ENCODE data around the gene FBXL17. TPM values are rescaled to one million over a fixed set of nuclear protein-coding genes. Genes with fewer than 3 reads are reported as not detected.

Gene FBXL17
- total RNA-seq, 1 donor from 2014 or later = 11.1 TPM

GRCh38 chr5:107832746-107833145 is 549.2 kb downstream of the FBXL17 start:
- TF ChIP-seq, protein P1, sequence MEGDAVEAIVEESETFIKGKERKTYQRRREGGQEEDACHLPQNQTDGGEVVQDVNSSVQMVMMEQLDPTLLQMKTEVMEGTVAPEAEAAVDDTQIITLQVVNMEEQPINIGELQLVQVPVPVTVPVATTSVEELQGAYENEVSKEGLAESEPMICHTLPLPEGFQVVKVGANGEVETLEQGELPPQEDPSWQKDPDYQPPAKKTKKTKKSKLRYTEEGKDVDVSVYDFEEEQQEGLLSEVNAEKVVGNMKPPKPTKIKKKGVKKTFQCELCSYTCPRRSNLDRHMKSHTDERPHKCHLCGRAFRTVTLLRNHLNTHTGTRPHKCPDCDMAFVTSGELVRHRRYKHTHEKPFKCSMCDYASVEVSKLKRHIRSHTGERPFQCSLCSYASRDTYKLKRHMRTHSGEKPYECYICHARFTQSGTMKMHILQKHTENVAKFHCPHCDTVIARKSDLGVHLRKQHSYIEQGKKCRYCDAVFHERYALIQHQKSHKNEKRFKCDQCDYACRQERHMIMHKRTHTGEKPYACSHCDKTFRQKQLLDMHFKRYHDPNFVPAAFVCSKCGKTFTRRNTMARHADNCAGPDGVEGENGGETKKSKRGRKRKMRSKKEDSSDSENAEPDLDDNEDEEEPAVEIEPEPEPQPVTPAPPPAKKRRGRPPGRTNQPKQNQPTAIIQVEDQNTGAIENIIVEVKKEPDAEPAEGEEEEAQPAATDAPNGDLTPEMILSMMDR (conservative IDR thresholded peaks at IDR 0.05) = no peak
- H3K4me3 Mint-ChIP-seq = no peak overlapping the region
- DNase-seq (ENCODE audit: extremely low spot score, unreplicated experiment) = no peak
- peaks cover 21% of the 10 kb centered on the region for H3K4me1 Mint-ChIP-seq (ENCODE audit: unreplicated experiment)
- no peak overlapping the region for H3K27ac Mint-ChIP-seq
- H3K27me3 Mint-ChIP-seq = peaks cover 22% of the 10 kb centered on the region
- H3K36me3 Mint-ChIP-seq = no peaks in the 10 kb centered on the region
- no peaks in the 10 kb centered on the region for H3K9me3 Mint-ChIP-seq

- Mint-ChIP-seq H3K9me3 (no peaks in the 10 kb centered on the region), H3K27ac (peak overlapping the region; percentile 49)
Measured at GRCh38 chr5:107831612-107832395, 550.1 kb downstream of the FBXL17 start.

GRCh38 chr5:107830750-107831149 is 551.1 kb downstream of the FBXL17 start:
- TF ChIP-seq, protein P1 (conservative IDR thresholded peaks at IDR 0.05) = no peak
- H3K4me1 Mint-ChIP-seq (ENCODE audit: unreplicated experiment) = peaks cover 21% of the 10 kb centered on the region
- H3K9me3 Mint-ChIP-seq = no peaks in the 10 kb centered on the region
- H3K27me3 Mint-ChIP-seq = peaks cover 21% of the 10 kb centered on the region
- no peak for DNase-seq (ENCODE audit: extremely low spot score, unreplicated experiment)
- no peak overlapping the region for H3K27ac Mint-ChIP-seq
- no peak overlapping the region for H3K4me3 Mint-ChIP-seq
- H3K36me3 Mint-ChIP-seq = no peaks in the 10 kb centered on the region

More at GRCh38 chr5:107831612-107832395, 550.1 kb downstream of the FBXL17 start:
- TF ChIP-seq, protein P1 (conservative IDR thresholded peaks at IDR 0.05) = no peak
- Mint-ChIP-seq H3K4me3 (no peak overlapping the region), H3K36me3 (no peaks in the 10 kb centered on the region), H3K4me1 (ENCODE audit: unreplicated experiment) (peaks cover 21% of the 10 kb centered on the region), H3K27me3 (peaks cover 22% of the 10 kb centered on the region)
- DNase-seq (ENCODE audit: extremely low spot score, unreplicated experiment) = no peak

DNA sequence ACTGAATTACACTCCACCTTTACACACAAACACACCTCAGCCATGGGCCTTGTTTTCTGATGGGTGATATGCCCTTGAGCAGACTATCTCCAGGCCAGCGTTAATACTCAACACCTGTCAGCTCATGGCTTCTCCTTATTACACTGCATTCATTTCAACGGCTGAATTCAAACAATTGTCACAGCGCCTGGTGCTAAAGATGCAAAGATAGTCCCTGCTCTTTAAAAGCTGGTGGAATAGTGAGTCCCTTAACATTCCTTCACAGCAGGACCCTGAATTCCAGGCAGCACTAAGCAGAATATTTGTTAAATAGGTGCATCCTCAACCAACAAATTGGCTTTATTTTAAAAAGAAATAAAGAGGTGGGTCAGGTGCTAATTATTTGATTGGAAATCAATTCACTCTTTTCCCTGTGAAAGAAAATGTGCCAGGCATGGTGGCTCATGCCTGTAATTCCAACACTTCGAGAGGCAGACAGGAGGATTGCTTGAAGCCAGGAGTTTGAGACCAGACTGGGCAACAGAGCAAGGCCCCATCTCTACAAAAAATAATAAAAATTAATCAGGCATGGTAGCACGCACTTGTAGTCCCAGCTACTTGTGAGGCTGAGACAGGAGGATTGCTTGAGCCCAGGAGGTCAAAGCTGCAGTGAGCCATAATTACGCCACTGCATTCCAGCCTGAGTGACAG is 555.4 kb downstream of the FBXL17 start:
- Mint-ChIP-seq H3K9me3 (peaks cover 9% of the 10 kb centered on the region), H3K27me3 (peaks cover 3% of the 10 kb centered on the region), H3K4me1 (ENCODE audit: unreplicated experiment) (peaks cover 10% of the 10 kb centered on the region), H3K36me3 (no peaks in the 10 kb centered on the region), H3K27ac (no peak overlapping the region), H3K4me3 (no peak overlapping the region)
- TF ChIP-seq, protein P1 (conservative IDR thresholded peaks at IDR 0.05) = no peak
- DNase-seq (ENCODE audit: extremely low spot score, unreplicated experiment) = no peak

GRCh38 chr5:107824821-107825220 is 557.1 kb downstream of the FBXL17 start:
- no peaks in the 10 kb centered on the region for H3K36me3 Mint-ChIP-seq
- H3K9me3 Mint-ChIP-seq = peaks cover 9% of the 10 kb centered on the region
- DNase-seq (ENCODE audit: extremely low spot score, unreplicated experiment) = no peak
- peaks cover 3% of the 10 kb centered on the region for H3K27me3 Mint-ChIP-seq
- TF ChIP-seq, protein P1 (conservative IDR thresholded peaks at IDR 0.05) = no peak
- H3K27ac Mint-ChIP-seq = no peak overlapping the region
- no peak overlapping the region for H3K4me3 Mint-ChIP-seq
- H3K4me1 Mint-ChIP-seq (ENCODE audit: unreplicated experiment) = no peaks in the 10 kb centered on the region
